Measurements from ENCODE around the gene ARMS2. TPM values are rescaled to one million over a fixed set of nuclear protein-coding genes. Genes with fewer than 3 reads are reported as not detected.
A peak's percentile ranks its signal among the peaks of the same experiment; 100 is the strongest.

Gene ARMS2
- total RNA-seq, 1 experiment from 2014 or later, result not detected

- ATAC-seq (peak; percentile 90), DNase-seq (ENCODE audit: low spot score) (no peak)
- H3K36me3 Mint-ChIP-seq, result peaks cover 7% of the 10 kb centered on the region
- ChIA-PET POLR2A (no interaction called here), CTCF (interaction anchor here (0.7 to 1.7 kb wide), 5 partner anchors 12 to 167 kb away, joined by 3 to 5 read pairs (median 3); no protein-coding TSS in a partner anchor)
- H3K4me1 Mint-ChIP-seq, result peaks cover 13% of the 10 kb centered on the region; the same call in 1 of the 2 replicates
- H3K9me3 Mint-ChIP-seq, result peaks cover 24% of the 10 kb centered on the region
- H3K27me3 Mint-ChIP-seq (ENCODE audit: low read depth), result no peaks in the 10 kb centered on the region
- no peak for TF ChIP-seq TEAD4 (CRISPR knock-in tag; IDR thresholded peaks at IDR 0.05)
- no peak for TF ChIP-seq EMX1 (CRISPR knock-in tag; IDR thresholded peaks at IDR 0.05)
- TF ChIP-seq SOX15 (CRISPR knock-in tag; IDR thresholded peaks at IDR 0.05), result no peak
- TF ChIP-seq NFE2L1 (CRISPR knock-in tag; IDR thresholded peaks at IDR 0.05), result no peak
- TF ChIP-seq ZNF138 (CRISPR knock-in tag; conservative IDR thresholded peaks at IDR 0.05), result no peak
- no peak for TF ChIP-seq E2F5 (CRISPR knock-in tag; IDR thresholded peaks at IDR 0.05)
- no peak for TF ChIP-seq MXD4 (CRISPR knock-in tag; IDR thresholded peaks at IDR 0.05; ENCODE audit: borderline replicate concordance)
- no peak for TF ChIP-seq NFYB (CRISPR knock-in tag; conservative IDR thresholded peaks at IDR 0.05; ENCODE audit: low read depth)
- no peak for TF ChIP-seq ESRRA (CRISPR knock-in tag; IDR thresholded peaks at IDR 0.05; ENCODE audit: borderline replicate concordance)
- no peak overlapping the region for H3K4me3 Mint-ChIP-seq
- no peak overlapping the region for H3K27ac Mint-ChIP-seq
Measured at GRCh38 chr10:122446668-122447423, 7.6 kb upstream of the ARMS2 start.

GRCh38 chr10:122448600-122448999 is 5.9 kb upstream of the ARMS2 start:
- peaks cover 13% of the 10 kb centered on the region; the same call in 1 of the 2 replicates for H3K4me1 Mint-ChIP-seq
- CTCF ChIA-PET, result interaction anchor here (0.9 to 1.0 kb wide), 2 partner anchors 150 to 180 kb away, joined by 3 to 5 read pairs; no protein-coding TSS in a partner anchor
- H3K27me3 Mint-ChIP-seq (ENCODE audit: low read depth), result no peaks in the 10 kb centered on the region
- no peak for ATAC-seq
- H3K9me3 Mint-ChIP-seq, result peaks cover 30% of the 10 kb centered on the region
- no peak overlapping the region for H3K4me3 Mint-ChIP-seq
- H3K27ac Mint-ChIP-seq, result no peak overlapping the region
- peaks cover 7% of the 10 kb centered on the region for H3K36me3 Mint-ChIP-seq
- POLR2A ChIA-PET, result no interaction called here
- DNase-seq (ENCODE audit: low spot score), result no peak
- TF ChIP-seq PREB (CRISPR knock-in tag; IDR thresholded peaks at IDR 0.05; ENCODE audit: borderline replicate concordance), result no peak
- TF ChIP-seq TEAD1 (CRISPR knock-in tag; IDR thresholded peaks at IDR 0.05), result no peak
- no peak for TF ChIP-seq ZNF317 (CRISPR knock-in tag; IDR thresholded peaks at IDR 0.05; ENCODE audit: borderline replicate concordance, low read depth)
- TF ChIP-seq CDX4 (CRISPR knock-in tag; IDR thresholded peaks at IDR 0.05; ENCODE audit: borderline replicate concordance), result no peak
- TF ChIP-seq ATF2 (CRISPR knock-in tag; IDR thresholded peaks at IDR 0.05; ENCODE audit: borderline replicate concordance, low read depth), result no peak
- TF ChIP-seq CTCF (IDR thresholded peaks at IDR 0.05), result no peak
- TF ChIP-seq RELA (CRISPR knock-in tag; IDR thresholded peaks at IDR 0.05; ENCODE audit: borderline replicate concordance), result no peak
- no peak for TF ChIP-seq ZNF281 (CRISPR knock-in tag; IDR thresholded peaks at IDR 0.05)
- TF ChIP-seq KAT7 (CRISPR knock-in tag; IDR thresholded peaks at IDR 0.05; ENCODE audit: borderline replicate concordance), result no peak
- no peak for TF ChIP-seq MXD4 (CRISPR knock-in tag; IDR thresholded peaks at IDR 0.05; ENCODE audit: borderline replicate concordance)
- TF ChIP-seq HMGXB4 (CRISPR knock-in tag; IDR thresholded peaks at IDR 0.05), result no peak
- no peak for TF ChIP-seq OVOL2 (CRISPR knock-in tag; IDR thresholded peaks at IDR 0.05; ENCODE audit: borderline replicate concordance)
- TF ChIP-seq ZBTB21 (CRISPR knock-in tag; IDR thresholded peaks at IDR 0.05; ENCODE audit: borderline replicate concordance), result no peak
- no peak for TF ChIP-seq FOXP1 (CRISPR knock-in tag; IDR thresholded peaks at IDR 0.05; ENCODE audit: borderline replicate concordance)
